Measurements from ENCODE around the gene TEPSIN.

DNA sequence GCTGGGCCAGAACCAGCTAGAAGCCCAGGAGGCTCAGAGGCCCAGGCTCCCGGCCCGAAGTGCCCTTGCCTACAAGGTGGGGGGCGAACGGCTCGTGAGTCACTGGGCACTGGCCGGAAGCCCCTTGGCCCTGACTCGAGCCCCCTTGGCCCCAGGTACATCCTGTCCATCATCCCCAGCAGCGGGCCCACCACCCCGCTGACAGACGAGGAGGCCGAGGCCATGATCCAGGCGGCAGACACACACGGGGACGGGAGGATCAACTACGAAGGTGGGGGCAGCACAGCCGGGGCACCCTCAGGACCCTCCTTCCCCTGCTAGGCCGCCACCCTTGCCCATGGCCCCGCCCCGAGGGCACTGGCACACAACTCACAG lies 57.1 kb downstream of the TEPSIN start:
- TF ChIP-seq, protein P1, sequence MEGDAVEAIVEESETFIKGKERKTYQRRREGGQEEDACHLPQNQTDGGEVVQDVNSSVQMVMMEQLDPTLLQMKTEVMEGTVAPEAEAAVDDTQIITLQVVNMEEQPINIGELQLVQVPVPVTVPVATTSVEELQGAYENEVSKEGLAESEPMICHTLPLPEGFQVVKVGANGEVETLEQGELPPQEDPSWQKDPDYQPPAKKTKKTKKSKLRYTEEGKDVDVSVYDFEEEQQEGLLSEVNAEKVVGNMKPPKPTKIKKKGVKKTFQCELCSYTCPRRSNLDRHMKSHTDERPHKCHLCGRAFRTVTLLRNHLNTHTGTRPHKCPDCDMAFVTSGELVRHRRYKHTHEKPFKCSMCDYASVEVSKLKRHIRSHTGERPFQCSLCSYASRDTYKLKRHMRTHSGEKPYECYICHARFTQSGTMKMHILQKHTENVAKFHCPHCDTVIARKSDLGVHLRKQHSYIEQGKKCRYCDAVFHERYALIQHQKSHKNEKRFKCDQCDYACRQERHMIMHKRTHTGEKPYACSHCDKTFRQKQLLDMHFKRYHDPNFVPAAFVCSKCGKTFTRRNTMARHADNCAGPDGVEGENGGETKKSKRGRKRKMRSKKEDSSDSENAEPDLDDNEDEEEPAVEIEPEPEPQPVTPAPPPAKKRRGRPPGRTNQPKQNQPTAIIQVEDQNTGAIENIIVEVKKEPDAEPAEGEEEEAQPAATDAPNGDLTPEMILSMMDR (IDR thresholded peaks at IDR 0.05; ENCODE audit: extremely low read depth in 1 of 2, insufficient read depth in 1 of 2, low read depth in 1 of 2, low read length in 2 of 2): no peak
- TF ChIP-seq POLR2A (IDR thresholded peaks at IDR 0.05; ENCODE audit: low read depth, low read length): no peak
- no peak for TF ChIP-seq EZH2 (IDR thresholded peaks at IDR 0.05; ENCODE audit: borderline replicate concordance, low read depth, low read length, severe bottlenecking)
- no peak for TF ChIP-seq POLR2AphosphoS5 (IDR thresholded peaks at IDR 0.05; ENCODE audit: insufficient read depth, low read depth, low read length)
- TF ChIP-seq, protein P2, sequence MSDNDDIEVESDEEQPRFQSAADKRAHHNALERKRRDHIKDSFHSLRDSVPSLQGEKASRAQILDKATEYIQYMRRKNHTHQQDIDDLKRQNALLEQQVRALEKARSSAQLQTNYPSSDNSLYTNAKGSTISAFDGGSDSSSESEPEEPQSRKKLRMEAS (IDR thresholded peaks at IDR 0.05; ENCODE audit: insufficient read depth, insufficient read length): no peak

All from endothelial cell of umbilical vein (primary cell).